ENCODE data around the gene LPAR1.

LPAR1 gene

DNA sequence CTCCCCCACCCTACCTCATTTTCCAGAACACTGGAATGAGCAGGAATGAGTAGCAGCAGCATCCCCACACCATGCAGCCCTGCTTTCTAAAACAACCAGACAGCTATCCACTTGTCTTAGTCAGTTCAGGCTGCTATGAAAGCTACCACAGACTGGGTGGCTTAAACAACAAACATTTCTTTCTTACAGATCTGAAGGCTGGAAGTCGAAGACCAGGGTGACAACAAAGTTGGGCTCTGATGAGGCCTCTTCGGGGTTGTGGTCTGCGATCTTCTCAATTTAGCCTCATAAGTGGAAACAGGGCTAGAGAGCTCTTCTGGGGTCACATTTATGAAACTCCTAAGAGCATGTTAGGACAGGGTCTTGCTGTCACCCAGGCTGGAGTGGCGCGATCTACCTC, 38.9 kb downstream of the LPAR1 start:
- no peak for DNase-seq (ENCODE audit: low spot score)

DNA sequence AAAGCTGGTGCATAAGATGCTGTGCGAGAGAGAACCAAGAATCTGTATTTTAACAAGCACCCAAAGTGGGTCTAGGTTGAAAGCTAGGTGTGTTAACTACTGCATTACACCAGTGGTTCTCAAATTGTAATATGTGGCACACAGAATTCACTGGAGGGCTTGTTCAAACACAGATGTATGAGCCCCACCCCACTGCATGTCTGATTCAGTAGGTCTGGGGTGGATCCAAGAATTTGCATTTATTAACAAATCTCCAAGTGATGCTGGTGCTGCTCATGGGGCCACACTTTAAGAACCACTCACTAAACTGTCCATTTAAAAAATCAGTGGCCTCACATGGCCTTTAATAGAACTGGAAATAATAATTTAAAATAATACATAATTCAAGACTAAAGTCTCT, 40.4 kb downstream of the LPAR1 start:
- DNase-seq (ENCODE audit: low spot score) = no peak

- no peak for DNase-seq (ENCODE audit: low spot score)
These were observed 41.6 kb downstream of the LPAR1 start for GRCh38 chr9:110996436-110997220.

GRCh38 chr9:110995420-110996340, 42.6 kb downstream of the LPAR1 start:
- no peak for DNase-seq (ENCODE audit: low spot score)

DNA sequence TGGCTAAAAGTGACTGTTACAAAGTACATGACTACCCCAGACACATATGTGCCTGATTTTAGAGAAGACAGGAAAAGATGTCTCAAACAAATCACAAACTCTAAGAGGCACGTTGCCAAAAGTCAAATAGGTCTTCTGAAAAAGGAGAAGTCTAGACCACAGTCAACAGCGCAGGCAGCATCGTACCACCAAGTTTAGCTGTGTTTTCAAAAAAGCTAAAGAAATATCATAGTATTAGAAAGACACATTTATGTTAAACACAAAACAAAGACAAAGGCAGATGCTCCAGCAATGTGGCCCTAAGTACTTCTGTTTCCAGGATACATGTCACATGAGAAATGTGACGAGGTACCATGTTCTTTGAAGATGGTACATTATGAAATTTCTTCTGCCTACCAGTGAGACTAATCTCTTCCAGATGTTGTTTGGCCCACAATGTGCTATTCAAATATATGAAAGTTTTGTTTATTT, 43.5 kb downstream of the LPAR1 start:
- DNase-seq (ENCODE audit: low spot score) = no peak

- no peak for DNase-seq (ENCODE audit: low spot score)
These were observed 47.8 kb downstream of the LPAR1 start for GRCh38 chr9:110990481-110990880.

DNA sequence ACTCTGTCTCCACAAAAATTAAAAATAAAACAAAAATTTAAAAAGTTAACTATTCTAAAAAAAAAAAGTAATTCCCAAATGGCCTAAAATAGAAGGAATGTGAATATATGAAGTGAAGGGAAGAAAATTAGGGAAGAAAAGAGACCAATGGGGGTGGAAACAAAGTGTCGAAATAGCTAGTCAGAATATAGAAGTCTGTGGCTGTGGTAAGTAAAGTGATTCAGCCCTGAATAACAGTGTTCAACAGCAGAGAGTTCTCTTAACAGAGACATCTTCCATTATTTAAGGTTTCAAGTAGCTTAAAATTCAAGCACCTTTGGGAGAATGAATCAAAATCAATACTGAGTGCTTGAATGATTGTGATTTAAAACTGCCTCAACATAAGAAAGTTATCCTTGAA, 51.7 kb downstream of the LPAR1 start:
- DNase-seq (ENCODE audit: low spot score) = no peak

DNA sequence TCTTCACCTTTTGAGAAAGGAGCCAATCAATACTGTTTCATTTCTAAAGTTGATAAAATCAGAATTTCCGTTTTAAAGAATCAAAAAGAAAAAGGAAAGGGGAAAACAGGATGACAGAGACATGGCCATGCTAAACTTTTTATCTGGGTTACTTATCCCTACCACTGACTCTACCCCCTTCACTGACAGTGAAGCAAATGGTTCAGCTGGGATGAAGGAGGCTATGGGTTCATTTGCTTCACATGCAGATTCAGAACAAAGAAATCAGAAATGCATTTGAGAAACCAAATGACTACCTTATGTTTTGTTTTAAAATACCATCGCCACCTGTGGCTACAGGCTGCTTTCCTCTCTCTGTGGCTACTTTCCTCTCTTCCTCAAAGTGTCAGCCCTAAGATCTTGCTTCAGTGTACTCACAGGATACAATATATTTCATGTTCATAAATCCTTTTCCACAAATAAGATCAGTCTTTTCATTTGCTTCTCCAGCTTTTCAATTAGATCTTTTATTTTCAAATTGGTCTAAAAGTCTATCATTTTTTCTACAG, 53.3 kb downstream of the LPAR1 start:
- no peak for DNase-seq (ENCODE audit: low spot score)

DNA sequence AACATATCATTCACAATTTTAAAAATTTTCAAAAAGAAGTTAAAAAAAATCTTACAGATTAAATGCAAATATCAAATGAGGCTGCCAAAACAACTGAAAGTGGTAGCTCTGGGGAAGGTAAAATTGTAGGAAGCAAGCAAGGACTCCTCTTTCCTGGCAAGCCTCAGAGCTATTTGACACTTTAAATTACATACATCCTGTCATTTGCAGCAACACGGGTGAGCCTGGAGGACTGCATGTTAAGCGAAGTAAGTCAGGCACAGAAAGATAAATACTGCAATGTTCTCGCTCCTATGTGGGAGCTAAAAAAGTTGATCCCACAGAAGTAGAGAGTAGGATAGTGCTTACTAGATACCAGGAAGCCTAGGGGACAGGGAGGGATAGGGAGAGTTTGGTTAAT, 58.0 kb downstream of the LPAR1 start:
- DNase-seq (ENCODE audit: low spot score) = no peak

DNA sequence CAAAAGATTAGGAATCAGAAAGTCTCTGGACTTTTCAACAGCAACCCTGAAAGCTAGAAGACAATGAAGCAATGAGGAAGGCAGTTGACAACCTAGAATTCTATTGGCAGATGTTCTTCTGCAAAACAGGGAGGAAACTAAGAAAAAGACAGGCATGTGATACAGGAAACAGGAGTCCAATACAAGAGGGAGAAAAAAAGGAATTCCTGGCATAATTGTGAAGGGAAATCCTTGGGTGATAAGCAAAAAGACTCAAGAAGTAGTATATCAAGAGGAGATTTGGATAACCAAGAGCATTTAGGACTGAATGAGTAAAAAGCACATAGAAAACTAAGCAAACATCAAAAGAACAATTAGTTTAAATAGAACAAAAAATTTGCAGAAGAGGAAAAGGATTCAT, 58.6 kb downstream of the LPAR1 start:
- no peak for DNase-seq (ENCODE audit: low spot score)

- DNase-seq (ENCODE audit: low spot score) = no peak
These were observed 59.8 kb downstream of the LPAR1 start for GRCh38 chr9:110978516-110978915.

GRCh38 chr9:110977259-110977709, 61.0 kb downstream of the LPAR1 start:
- DNase-seq (ENCODE audit: low spot score) = no peak

- no peak for DNase-seq (ENCODE audit: low spot score)
These were observed 62.3 kb downstream of the LPAR1 start for GRCh38 chr9:110975969-110976368.

DNA sequence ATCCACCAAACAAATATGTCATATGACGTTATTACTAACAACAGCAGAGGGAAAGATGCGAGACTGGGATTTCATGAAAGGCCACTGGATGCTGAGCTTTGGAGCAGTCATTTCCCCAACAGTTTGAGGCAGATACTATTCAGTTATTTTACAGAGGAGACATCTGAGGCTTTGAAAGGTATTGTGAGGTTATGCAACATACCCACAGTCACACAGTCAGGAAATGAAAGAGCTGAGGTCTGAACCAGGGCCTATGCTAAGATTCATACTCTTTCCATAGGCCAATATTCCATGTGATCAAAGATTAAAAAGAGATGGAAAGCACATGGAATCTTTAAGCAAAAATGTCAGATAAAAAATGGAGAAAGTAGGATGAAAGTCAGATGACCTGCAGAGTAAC, 63.0 kb downstream of the LPAR1 start:
- DNase-seq (ENCODE audit: low spot score) = no peak

DNA sequence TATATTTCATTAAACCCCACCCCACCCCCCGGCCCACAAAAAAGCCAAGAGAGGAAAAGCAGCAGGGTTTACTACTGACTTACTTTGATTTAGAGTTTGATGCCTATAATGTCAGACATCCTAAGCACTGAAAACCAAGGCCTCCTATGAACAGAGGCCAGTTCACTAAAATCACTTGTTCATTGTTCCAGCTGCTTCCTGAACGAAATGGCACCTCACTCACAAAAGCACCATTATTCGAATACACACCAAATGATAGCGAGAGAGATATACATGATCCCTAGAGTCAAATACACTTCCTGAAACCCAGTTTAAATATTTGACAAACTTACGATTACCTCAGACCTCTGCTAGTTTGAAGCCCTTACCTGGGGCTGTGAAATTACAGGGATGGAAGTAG, 66.6 kb downstream of the LPAR1 start:
- no peak for DNase-seq (ENCODE audit: low spot score)

DNA sequence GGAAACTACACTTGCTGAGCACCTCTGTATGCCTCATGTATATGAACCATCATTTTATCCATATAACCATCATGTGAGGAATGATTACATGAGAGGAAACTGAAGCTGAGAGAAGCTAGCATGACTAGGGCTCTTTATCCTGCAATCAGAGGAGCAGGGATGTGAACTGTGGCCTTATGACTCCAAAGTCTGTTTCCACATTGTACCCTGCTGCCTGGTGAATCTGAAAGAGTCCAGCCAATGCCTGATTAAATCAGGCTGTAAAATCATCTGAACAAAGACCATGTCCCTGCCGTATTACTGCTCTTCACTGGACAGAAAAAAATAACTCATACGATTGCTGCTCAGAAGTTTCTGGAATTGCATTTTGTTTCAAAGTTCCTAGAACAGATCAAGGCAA, 67.0 kb downstream of the LPAR1 start:
- DNase-seq (ENCODE audit: low spot score) = no peak

DNA sequence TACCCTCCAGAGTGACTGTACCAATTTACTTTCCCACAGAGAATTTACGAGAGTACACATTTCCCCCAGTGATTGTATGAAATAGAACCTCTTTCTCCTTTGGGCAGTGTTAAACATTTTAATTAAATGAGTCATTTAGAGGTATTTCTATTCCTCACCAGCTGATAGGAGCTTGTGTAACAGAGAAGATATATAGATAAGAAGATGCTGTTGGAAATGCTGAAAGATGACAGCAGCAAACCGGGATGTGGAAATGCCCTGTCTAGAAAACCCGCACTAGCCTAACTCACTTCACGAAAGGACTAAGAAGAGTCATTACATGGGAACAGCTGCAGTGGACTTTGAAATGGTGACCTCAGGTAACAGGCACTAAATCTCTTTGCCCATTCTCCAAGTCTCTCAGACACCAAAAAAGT, 68.3 kb downstream of the LPAR1 start:
- DNase-seq (ENCODE audit: low spot score) = no peak

DNA sequence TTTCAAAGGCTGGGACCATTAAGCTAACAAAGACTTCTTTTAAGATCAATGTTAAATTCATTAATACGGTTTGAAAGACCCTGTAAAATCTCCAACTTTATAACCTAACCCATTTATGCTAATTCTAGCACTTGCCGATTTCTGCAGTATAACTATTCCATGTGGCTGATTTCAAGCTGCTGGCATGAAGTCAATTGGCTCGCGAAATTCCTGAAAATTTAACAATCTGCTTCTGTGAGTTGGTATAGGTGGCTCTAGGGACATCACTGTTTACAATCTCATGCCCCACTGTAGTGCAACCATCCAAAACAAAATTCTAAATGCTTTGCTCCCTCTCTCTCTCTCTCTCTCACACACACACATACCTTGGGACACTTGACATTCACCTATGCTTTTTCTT, 70.2 kb downstream of the LPAR1 start:
- DNase-seq (ENCODE audit: low spot score) = no peak

DNA sequence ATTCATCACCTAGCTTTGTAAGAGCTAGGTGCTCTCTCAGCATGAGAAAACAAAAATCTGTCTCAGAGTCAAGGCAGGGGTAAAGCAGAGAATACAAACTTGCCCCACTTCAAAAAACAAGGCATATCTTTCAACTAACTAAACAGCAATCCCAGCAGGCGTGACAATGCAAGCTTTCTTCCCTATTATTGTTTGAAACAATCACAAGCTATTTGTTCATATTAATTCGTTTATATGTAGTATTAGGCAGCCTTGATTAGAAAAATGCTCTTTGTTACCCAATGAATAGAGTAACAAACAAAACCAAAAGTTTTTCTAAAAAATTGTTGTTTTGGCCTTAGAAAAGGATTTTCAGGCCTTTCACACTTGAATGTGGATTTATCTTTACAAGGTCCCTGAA, 71.1 kb downstream of the LPAR1 start:
- DNase-seq (ENCODE audit: low spot score) = no peak

DNA sequence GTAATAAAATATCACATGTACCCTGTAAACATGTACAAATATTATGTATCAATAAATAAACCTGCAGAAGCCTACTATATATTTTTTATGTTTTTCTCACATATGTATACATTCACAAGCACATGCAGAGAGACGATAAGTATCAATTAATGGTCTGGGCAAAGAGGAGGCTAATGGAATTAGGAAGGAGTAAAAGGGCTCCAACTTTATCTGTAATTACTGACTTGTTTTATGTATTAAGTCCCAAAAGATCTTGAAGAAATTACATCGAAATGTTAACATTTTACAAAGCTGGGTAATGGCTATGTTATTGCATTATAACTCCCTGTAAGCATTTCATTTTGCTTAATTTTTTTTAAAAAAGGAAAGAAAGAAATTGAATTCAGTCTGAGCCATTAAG, 78.0 kb downstream of the LPAR1 start:
- DNase-seq (ENCODE audit: low spot score) = no peak

DNA sequence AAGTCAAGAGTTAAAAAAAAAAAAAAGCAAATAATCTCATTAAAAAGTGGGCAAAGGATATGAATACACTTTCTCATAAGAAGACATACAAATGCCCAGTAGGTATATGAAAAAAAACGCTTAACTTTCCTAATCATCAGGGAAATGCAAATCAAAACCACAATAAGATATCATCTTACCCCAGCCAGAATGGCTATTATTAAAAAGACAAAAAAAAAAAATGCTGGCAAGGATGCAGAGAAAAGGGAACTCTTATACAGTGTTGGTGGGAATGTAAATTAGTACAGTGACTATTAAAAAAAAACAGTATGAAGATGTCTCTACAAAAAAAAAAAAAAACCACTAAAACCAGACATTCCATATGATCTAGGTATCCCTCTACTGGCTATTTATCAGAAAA, 79.4 kb downstream of the LPAR1 start:
- DNase-seq (ENCODE audit: low spot score) = no peak

- DNase-seq (ENCODE audit: low spot score) = no peak
These were observed 83.4 kb downstream of the LPAR1 start for GRCh38 chr9:110954822-110955291.

GRCh38 chr9:110952540-110952859, 85.8 kb downstream of the LPAR1 start:
- DNase-seq (ENCODE audit: low spot score) = no peak
